ENCODE data around the gene SDC1. TPM values are rescaled to one million over a fixed set of nuclear protein-coding genes. Genes with fewer than 3 reads are reported as not detected.

The SDC1 gene
- total RNA-seq, 1 donor from 2014 or later, result 74.3 TPM

- Mint-ChIP-seq H3K4me1 (ENCODE audit: low read depth, unreplicated experiment) (peaks cover 15% of the 10 kb centered on the region), H3K27me3 (ENCODE audit: low read depth, unreplicated experiment) (peaks cover 2% of the 10 kb centered on the region), H3K4me3 (ENCODE audit: unreplicated experiment) (no peak overlapping the region), H3K36me3 (ENCODE audit: low read depth, unreplicated experiment) (no peaks in the 10 kb centered on the region), H3K9me3 (ENCODE audit: unreplicated experiment) (no peaks in the 10 kb centered on the region), H3K27ac (ENCODE audit: unreplicated experiment) (peak overlapping the region; percentile 82)
- FAIRE-seq (no peak), DNase-seq (ENCODE audit: low read depth) (no peak)
- peak overlapping the region; percentile 76 for H2AFZ ChIP-seq (ENCODE audit: low read depth, low read length)
- no peaks in the 10 kb centered on the region for H3K9me3 ChIP-seq (ENCODE audit: insufficient read depth, low read depth, low read length)
- H3K4me1 ChIP-seq (ENCODE audit: insufficient read depth, low read length), result peaks cover 39% of the 10 kb centered on the region
- no peaks in the 10 kb centered on the region for H4K20me1 ChIP-seq (ENCODE audit: insufficient read depth, low read length)
- TF ChIP-seq CTCF (IDR thresholded peaks at IDR 0.05; ENCODE audit: insufficient read depth, low read depth, low read length), result no peak
- TF ChIP-seq EZH2 (IDR thresholded peaks at IDR 0.05; ENCODE audit: insufficient read depth, low read length), result no peak
- no peaks in the 10 kb centered on the region for H3K27me3 ChIP-seq (ENCODE audit: insufficient read depth, low read length)
- H3K9ac ChIP-seq (ENCODE audit: low read length), result no peak overlapping the region
- no peaks in the 10 kb centered on the region for H3K79me2 ChIP-seq (ENCODE audit: insufficient read depth, low read length)
- no peaks in the 10 kb centered on the region for H3K36me3 ChIP-seq (ENCODE audit: insufficient read depth, low read length)
- H3K27ac ChIP-seq (ENCODE audit: low read depth, low read length), result peak overlapping the region; percentile 31
- H3K4me3 ChIP-seq (ENCODE audit: insufficient read depth, low read depth, low read length), result no peak overlapping the region
- no peak overlapping the region for H3K4me2 ChIP-seq (ENCODE audit: low read length)
Observed at GRCh38 chr2:20168727-20169696, 55.9 kb downstream of the SDC1 start.

GRCh38 chr2:20168048-20168726 is 56.7 kb downstream of the SDC1 start:
- Mint-ChIP-seq H3K9me3 (ENCODE audit: unreplicated experiment) (no peaks in the 10 kb centered on the region), H3K36me3 (ENCODE audit: low read depth, unreplicated experiment) (no peaks in the 10 kb centered on the region), H3K27ac (ENCODE audit: unreplicated experiment) (peak overlapping the region; percentile 82), H3K27me3 (ENCODE audit: low read depth, unreplicated experiment) (peaks cover under 1% of the 10 kb centered on the region), H3K4me1 (ENCODE audit: low read depth, unreplicated experiment) (peaks cover 12% of the 10 kb centered on the region), H3K4me3 (ENCODE audit: unreplicated experiment) (no peak overlapping the region)
- Histone ChIP-seq H3K9ac (ENCODE audit: low read length) (no peak overlapping the region), H4K20me1 (ENCODE audit: insufficient read depth, low read length) (no peaks in the 10 kb centered on the region), H3K4me3 (ENCODE audit: insufficient read depth, low read depth, low read length) (no peak overlapping the region), H3K4me1 (ENCODE audit: insufficient read depth, low read length) (peaks cover 39% of the 10 kb centered on the region), H3K27ac (ENCODE audit: low read depth, low read length) (no peak overlapping the region), H3K79me2 (ENCODE audit: insufficient read depth, low read length) (no peaks in the 10 kb centered on the region), H2AFZ (ENCODE audit: low read depth, low read length) (no peak overlapping the region), H3K36me3 (ENCODE audit: insufficient read depth, low read length) (no peaks in the 10 kb centered on the region), H3K27me3 (ENCODE audit: insufficient read depth, low read length) (no peaks in the 10 kb centered on the region), H3K4me2 (ENCODE audit: low read length) (no peak overlapping the region), H3K9me3 (ENCODE audit: insufficient read depth, low read depth, low read length) (no peaks in the 10 kb centered on the region)
- TF ChIP-seq CTCF (IDR thresholded peaks at IDR 0.05; ENCODE audit: insufficient read depth, low read depth, low read length), result no peak
- TF ChIP-seq EZH2 (IDR thresholded peaks at IDR 0.05; ENCODE audit: insufficient read depth, low read length), result no peak
- no peak for DNase-seq (ENCODE audit: low read depth)
- no peak for FAIRE-seq

All from astrocyte (in vitro differentiated cells and primary cell).